GM18519 (cell line): Measurements from ENCODE around the gene HNRNPUL1.
"Not testable (repeated sequence)": the region's sequence is repeated elsewhere in the genome, so short reads cannot be mapped to it uniquely, and the experiment has no call there.

Experiments
- ATAC-seq: cut with Tn5 transposase; IDR thresholded peaks from one replicate; pipeline ENCODE4 v1.9.1; 2021; ENCODE audit warnings: mild to moderate bottlenecking, moderate library complexity; ENCODE audit not compliant: unreplicated experiment, low FRiP score

The HNRNPUL1 gene

GRCh38 chr19:41324231-41324702 lies 60.1 kb downstream of the HNRNPUL1 start:
- no peak for ATAC-seq

GRCh38 chr19:41324921-41325639 lies 60.9 kb downstream of the HNRNPUL1 start:
- ATAC-seq: no peak

DNA sequence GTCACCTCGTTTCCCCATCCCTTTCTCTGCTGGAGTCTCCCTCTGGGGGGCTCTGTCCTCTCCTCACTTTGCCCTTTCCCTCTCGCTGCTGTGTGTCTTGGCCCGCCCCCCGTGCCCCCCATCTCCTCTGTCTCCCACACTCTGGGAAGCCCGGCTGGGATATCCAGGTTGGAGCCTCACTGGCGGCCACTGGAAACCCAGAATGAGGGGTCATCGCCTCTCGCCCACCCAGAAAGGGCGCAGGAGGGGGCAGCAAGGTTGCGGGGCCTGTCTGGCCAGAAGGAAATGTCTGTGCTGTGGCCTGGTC lies 61.4 kb downstream of the HNRNPUL1 start:
- no peak for ATAC-seq

DNA sequence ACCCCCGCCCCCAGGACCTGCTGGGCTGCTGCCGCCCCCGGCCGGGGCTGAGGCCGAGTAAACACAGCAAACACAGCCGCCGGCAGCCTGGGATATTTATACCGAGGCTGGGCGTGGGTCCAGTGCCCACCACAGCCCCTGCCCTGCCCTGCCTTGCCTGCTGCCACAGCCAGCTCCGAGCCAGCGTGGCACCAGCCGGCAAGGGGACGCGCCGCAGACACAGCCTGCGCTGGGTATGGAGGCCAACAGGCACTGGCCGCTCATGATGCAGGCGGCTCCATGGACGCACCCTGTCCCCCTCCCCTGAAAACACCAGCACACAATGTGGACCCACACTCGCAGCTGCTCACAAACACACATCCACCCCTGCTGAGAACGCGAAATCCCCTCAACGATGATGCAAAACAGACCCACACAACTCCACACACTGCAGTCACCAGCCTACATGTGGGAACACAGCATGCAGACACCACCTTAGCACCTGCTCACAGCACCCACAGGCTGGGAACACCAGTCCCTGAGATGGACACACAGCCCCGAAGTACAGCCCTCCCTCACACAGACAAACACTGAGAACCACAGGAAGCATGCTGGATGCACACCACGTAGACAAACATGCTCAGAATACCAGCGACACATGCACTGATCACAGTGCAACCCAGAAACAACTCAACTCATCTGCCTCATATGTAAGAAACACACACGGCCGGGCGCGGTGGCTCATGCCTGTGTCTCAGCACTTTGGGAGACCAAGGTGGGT lies 62.0 kb downstream of the HNRNPUL1 start:
- no peak for ATAC-seq

- no peak for ATAC-seq
Measured at GRCh38 chr19:41327076-41327575, 63.0 kb downstream of the HNRNPUL1 start.

DNA sequence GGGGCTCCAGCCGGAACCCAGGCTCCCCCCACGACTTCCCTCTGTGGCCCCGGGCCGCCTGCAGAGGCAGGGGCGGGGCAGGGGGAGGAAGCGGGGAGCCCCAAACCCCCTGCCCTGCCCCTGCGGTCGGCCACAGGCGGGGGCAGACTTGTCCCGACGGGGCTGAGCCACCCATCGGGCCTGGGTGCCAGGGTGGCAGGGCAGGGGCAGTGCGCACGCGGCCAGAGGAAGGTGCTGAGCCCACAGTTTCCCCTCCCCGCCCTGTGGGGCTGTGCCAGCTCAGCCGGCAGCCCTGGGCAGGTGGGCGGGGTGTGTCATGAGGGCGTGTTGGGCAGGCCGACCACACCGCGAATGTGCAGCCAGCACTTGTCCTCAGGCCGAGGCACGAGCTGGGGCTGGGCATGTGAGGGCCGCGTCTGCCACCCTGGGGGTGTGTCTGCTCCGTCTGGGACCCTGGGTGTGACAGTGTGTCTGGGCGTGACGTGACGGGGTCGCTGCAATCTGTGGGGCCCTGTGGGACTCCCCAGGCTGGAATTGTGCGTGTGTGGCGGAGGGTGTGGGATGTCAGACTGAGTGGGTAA lies 63.5 kb downstream of the HNRNPUL1 start:
- ATAC-seq: peak; percentile 42

DNA sequence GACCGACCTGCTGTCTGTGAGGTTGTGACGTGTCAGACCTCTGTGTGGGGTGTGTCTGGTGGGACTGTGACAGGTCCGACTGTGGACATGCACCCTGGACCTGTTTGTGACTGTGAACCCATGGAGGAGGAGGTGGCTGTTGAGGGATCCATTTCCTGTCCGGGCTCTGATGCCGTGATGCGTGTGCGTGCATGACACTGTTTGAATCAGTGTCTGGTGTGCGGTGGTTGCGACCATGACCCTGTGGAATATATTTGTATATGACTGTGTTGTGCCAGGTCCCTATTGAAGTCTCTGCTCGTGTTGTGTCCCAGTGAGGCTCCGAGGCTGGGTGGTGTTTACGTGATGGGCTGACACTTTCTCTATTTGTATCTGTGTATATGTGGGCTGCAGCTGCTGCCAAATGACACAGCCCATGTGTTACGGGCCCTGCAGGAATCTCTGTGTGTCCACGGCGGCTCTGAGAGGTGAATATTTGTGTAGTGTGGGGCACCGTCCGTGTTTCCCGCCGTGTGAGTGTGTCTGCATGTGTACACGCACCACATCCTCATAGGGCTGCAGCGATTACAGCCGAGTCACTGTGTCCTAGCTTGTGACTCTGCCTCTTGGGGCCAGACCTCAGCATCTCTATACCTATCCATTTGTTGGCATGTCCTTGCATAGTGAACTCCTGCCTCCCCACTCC lies 64.1 kb downstream of the HNRNPUL1 start:
- no peak for ATAC-seq

GRCh38 chr19:41328842-41329225 lies 64.7 kb downstream of the HNRNPUL1 start:
- ATAC-seq: no peak

GRCh38 chr19:41330481-41330880 lies 66.3 kb downstream of the HNRNPUL1 start:
- ATAC-seq: no peak

DNA sequence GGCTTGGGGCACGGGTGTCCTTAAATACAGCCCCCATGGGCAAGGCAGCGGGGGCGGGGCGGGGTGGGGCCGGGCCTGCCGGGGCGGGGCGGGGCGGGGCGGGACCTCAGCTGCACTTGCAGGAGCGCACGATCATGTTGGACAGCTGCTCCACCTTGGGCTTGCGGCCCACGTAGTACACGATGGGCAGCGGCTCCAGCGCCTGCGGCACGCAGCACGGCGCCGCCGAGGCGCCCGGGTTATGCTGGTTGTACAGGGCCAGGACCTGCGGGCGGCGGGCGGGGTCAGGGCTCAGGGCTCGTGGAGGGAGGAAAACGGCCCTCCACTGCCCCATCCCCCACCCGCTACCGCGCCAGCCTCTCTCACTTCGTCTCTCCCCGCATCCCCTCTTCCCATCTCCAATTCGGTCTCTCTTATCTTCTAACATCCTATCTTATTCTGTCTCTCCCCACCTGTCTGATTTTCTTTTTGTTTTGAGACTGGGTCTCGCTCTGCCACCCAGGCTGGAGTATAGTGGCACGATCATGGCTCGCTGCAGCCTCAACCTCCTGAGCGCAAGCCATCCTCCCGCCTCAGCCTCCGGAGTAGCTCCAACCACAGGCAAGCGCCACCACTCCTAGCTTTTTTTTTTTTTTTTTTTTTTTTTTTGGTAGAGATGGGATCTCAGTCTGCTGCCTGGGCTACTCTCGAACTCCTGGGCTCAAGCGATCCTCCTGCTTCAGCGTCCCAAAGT lies 66.9 kb downstream of the HNRNPUL1 start:
- ATAC-seq: no peak

GRCh38 chr19:41332000-41332399 lies 67.8 kb downstream of the HNRNPUL1 start:
- no peak for ATAC-seq

GRCh38 chr19:41332468-41332867 lies 68.3 kb downstream of the HNRNPUL1 start:
- ATAC-seq: no peak

DNA sequence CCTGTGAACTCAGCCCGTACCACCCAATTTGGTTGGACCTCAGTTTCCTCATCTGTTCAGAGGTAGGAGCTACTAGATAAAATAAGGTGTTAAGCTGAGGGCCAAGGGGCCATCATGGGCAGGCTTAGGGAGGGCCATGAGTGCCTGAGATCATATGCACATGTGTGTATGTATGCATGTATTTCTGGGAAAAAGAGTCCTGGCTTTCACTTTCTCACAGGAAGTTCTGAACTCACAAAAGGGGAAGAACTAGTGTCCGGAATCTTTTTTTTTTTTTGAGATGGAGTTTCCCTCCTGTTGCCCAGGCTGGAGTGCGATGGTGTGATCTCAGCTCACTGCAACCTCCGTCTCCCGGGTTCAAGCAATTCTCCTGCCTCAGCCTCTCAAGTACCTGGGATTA lies 70.6 kb downstream of the HNRNPUL1 start:
- no peak for ATAC-seq

DNA sequence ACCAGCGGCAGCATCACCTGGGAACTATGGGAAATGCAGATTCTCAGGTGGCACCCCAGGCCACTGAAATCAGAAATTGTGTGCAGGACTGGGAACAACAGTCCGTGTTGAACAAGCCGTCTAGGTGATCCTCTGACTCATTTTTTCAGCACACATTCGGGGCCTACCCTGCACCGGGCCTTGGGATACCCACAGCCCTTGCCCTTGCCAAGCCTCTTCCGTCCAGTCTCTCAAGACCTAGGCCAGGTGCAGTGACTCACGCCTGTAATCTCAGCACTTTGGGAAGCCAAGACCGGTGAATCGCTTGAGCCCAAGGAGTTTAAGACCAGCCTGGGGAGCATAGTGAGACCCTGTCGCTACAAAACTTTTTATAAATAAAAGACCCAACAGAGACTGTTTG lies 71.3 kb downstream of the HNRNPUL1 start:
- no peak for ATAC-seq

GRCh38 chr19:41339936-41340335 lies 75.8 kb downstream of the HNRNPUL1 start:
- ATAC-seq: no peak

DNA sequence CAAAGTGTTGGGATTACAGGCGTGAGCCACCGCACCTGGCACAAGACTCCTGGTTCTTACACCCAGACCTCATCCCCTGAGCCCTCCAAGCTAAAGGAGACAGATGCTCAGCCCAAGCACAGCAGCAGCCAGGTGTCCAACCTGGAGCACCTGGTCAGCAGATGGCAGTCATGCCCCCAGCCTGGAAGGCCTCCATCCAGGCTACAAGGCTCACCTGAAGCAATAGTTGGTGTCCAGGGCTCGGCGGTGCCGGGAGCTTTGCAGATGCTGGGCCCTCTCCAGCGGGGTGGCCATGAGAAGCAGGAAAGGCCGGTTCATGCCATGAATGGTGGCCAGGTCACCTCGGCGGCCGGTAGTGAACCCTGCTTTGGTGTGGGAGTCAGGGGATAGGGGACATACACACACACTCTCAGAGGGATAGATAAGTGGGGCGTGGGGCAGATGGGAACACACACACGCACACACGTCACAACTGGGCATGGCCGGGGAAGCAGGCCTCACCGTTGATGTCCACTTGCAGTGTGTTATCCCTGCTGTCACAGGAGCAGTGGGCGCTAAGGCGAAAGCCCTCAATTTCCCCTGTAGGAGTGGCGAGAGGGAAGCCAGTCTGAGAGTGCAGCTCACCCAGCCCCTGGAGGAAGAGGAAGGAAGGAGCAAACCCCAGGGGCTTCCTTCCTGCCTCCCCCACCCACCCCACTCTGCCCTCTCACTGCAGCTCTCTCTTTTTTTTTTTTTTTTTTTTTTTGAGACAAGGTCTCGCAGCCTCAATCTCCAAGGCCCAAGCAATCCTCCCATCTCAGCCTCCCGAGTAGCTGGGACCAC lies 77.7 kb downstream of the HNRNPUL1 start:
- ATAC-seq: no peak

DNA sequence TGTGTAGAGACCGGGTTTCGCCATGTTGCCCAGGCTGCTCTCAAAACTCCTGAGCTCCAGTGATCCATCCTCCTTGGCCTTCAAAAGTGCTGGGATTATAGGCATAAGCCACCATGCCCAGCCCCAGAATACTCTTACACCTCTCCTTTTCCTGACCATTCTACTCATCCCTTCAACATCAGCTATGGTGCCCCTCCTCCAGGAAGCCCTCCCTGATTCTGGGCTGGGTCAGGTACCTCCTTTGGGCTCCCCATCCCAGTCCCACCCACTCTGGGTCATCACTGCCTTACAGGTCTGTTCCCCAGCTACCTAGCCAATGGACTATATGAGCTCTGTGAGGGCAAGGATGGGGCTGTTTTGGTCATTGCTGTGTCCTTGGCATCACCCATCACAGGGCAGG lies 80.0 kb downstream of the HNRNPUL1 start:
- ATAC-seq: no peak

- not testable (repeated sequence) for ATAC-seq
Measured at GRCh38 chr19:41346916-41347315, 82.7 kb downstream of the HNRNPUL1 start.

DNA sequence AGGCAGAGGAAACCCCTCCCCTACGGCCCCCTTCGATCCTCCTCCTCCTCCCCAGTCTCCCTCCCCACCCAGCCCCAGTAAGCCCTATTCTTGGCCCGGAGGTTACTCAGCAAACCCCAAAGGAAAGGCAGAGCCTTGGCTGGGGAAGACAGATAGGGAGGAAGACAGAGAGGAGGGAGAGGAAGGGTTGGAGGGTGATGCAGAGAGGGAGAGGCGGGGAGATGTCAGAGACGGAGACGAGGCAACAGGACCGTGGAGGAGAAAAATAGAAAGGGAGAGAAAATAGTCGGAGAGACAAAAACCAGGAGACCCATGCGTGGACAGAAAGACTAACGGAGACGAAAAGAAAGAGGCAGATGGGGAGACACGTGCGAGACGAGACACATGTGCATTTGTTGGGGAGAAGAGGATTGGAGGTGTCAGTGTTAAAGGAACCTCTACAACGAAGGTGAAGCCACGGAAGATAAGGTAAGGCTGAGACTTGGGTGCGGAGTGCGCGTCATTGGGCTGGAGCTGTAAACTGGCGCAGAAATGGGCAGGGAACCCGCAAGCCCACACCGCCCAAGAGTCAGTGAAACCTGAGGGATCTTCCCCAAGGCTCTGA lies 86.7 kb downstream of the HNRNPUL1 start:
- ATAC-seq: no peak
